Loucy (cell line): ENCODE data around the gene SMIM35.
A peak's percentile ranks its signal among the peaks of the same experiment; 100 is the strongest.

Experiments
- H2AFZ ChIP-seq: fragments of 200-600 bp; sonication (generic); 2 replicates; pipeline ENCODE4 v1.6.0; 2016; ENCODE audit warnings: antibody characterized with exemption, mild to moderate bottlenecking, low read length, moderate library complexity
- H3F3A ChIP-seq: fragments of 200-600 bp; 2 replicates; pipeline ENCODE4 v1.6.0; 2016; ENCODE audit warnings: antibody characterized with exemption, low read depth, mild to moderate bottlenecking
- H3K27me3 ChIP-seq: fragments of 200-600 bp; sonication (generic); 2 replicates; pipeline ENCODE4 v1.6.1; 2014; ENCODE audit warnings: low read length, mild to moderate bottlenecking; ENCODE audit not compliant: insufficient read depth, poor library complexity, severe bottlenecking
- H3K36me3 ChIP-seq: fragments of 200-600 bp; sonication (generic); 2 replicates; pipeline ENCODE4 v1.6.1; 2016; ENCODE audit warnings: low read length; ENCODE audit not compliant: insufficient read depth
- H3K4me1 ChIP-seq: fragments of 200-600 bp; sonication (generic); 2 replicates; pipeline ENCODE4 v1.5.1; 2014; ENCODE audit warnings: low read length, mild to moderate bottlenecking; ENCODE audit not compliant: insufficient read depth, poor library complexity, severe bottlenecking
- H3K4me2 ChIP-seq: fragments of 200-600 bp; sonication (generic); 2 replicates; pipeline ENCODE4 v1.6.0; 2014; ENCODE audit warnings: antibody characterized with exemption, low read length, low read depth, mild to moderate bottlenecking; ENCODE audit not compliant: poor library complexity, severe bottlenecking
- H3K4me3 ChIP-seq: fragments of 200-600 bp; sonication (generic); 2 replicates; pipeline ENCODE4 v1.5.1; 2014; ENCODE audit warnings: low read length, mild to moderate bottlenecking, mixed read lengths; ENCODE audit not compliant: poor library complexity, severe bottlenecking
- H3K79me2 ChIP-seq: fragments of 200-600 bp; sonication (generic); 2 replicates; pipeline ENCODE4 v1.6.1; 2014; ENCODE audit warnings: low read length; ENCODE audit not compliant: insufficient read depth
- H3K9ac ChIP-seq: fragments of 200-600 bp; sonication (generic); 2 replicates; pipeline ENCODE4 v1.6.0; 2014; ENCODE audit warnings: mild to moderate bottlenecking, low read depth, low read length, moderate library complexity; ENCODE audit not compliant: poor library complexity, severe bottlenecking
- H3K9me2 ChIP-seq: fragments of 200-600 bp; sonication (generic); replicated peaks from 2 replicates; pipeline ENCODE4 v1.6.1; 2016; ENCODE audit warnings: low read depth, low read length, mixed read lengths
- H3K9me3 ChIP-seq: fragments of 200-600 bp; sonication (generic); 2 replicates; pipeline ENCODE4 v1.6.1; 2014; ENCODE audit warnings: mild to moderate bottlenecking, antibody characterized with exemption, low read length, low read depth; ENCODE audit not compliant: insufficient read depth
- H4K20me1 ChIP-seq: fragments of 200-600 bp; sonication (generic); 2 replicates; pipeline ENCODE4 v1.6.0; 2014; ENCODE audit warnings: antibody characterized with exemption, low read length, mild to moderate bottlenecking; ENCODE audit not compliant: insufficient read depth, poor library complexity, severe bottlenecking
- EZH2phosphoT487 ChIP-seq: fragments of 200-600 bp; IDR thresholded peaks from 2 replicates; pipeline ENCODE4 v1.6.1; 2018; ENCODE audit warnings: antibody characterized with exemption, mild to moderate bottlenecking, moderate library complexity, borderline replicate concordance
- TF ChIP-seq, protein P1 (sequence below): fragments of 200-600 bp; sonication (generic); conservative IDR thresholded peaks from 2 replicates; pipeline ENCODE4 v1.5.1; 2014; ENCODE audit warnings: mild to moderate bottlenecking, antibody characterized with exemption, low read length

Gene SMIM35

DNA sequence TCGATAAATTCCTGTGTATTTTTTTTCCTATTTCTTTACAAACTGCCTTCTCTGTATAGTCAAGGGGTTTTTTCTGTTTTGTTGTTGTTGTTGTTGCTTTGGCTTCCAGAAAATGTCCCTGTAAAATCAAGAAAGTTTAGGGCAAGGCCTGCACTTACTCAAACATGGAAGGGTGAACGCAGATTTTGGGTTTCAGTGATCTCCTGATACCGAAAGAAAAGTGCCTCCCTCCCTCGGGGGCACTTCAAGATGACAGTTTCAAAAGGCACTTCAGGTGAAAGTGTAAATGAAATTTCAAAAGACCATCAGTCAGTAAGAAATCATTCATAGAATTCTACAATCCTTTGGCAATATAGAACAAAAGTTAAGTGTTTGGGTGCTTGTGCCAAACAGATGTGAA, 53.3 kb downstream of the SMIM35 start:
- Histone ChIP-seq H3F3A (no peaks in the 10 kb centered on the region), H3K4me2 (no peak overlapping the region), H3K9me3 (no peaks in the 10 kb centered on the region), H2AFZ (no peak overlapping the region), H3K4me1 (no peaks in the 10 kb centered on the region), H4K20me1 (no peaks in the 10 kb centered on the region), H3K79me2 (no peaks in the 10 kb centered on the region), H3K4me3 (no peak overlapping the region), H3K9ac (no peak overlapping the region), H3K36me3 (no peaks in the 10 kb centered on the region), H3K9me2 (no peaks in the 10 kb centered on the region), H3K27me3 (no peaks in the 10 kb centered on the region)
- no peak for TF ChIP-seq EZH2phosphoT487
- TF ChIP-seq, protein P1, sequence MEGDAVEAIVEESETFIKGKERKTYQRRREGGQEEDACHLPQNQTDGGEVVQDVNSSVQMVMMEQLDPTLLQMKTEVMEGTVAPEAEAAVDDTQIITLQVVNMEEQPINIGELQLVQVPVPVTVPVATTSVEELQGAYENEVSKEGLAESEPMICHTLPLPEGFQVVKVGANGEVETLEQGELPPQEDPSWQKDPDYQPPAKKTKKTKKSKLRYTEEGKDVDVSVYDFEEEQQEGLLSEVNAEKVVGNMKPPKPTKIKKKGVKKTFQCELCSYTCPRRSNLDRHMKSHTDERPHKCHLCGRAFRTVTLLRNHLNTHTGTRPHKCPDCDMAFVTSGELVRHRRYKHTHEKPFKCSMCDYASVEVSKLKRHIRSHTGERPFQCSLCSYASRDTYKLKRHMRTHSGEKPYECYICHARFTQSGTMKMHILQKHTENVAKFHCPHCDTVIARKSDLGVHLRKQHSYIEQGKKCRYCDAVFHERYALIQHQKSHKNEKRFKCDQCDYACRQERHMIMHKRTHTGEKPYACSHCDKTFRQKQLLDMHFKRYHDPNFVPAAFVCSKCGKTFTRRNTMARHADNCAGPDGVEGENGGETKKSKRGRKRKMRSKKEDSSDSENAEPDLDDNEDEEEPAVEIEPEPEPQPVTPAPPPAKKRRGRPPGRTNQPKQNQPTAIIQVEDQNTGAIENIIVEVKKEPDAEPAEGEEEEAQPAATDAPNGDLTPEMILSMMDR, result no peak

DNA sequence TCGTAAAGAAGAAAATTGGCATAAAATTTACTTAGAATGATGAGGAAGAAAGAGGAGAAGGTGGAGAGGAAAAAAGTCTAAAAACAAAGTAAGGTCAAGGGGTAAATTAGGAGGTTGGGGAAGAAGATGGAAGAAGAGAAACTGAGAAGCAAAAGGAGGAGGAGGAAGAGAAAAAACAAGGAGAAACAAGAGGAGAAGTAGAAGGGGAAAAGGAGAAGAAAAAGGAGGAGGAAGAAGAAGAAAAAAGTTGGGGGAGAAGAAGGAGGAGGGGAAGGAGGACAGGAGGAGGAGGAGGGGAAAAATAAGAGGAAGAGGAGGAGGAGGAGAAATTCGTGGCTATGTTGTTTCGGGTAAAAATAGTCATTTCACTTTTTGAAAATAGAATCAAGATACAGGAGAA, 58.1 kb downstream of the SMIM35 start:
- TF ChIP-seq EZH2phosphoT487, result no peak
- TF ChIP-seq, protein P1, result no peak
- no peaks in the 10 kb centered on the region for H3K9me3 ChIP-seq
- H3K36me3 ChIP-seq, result no peaks in the 10 kb centered on the region
- H3K4me3 ChIP-seq, result no peak overlapping the region
- H3K9ac ChIP-seq, result no peak overlapping the region
- H3K4me2 ChIP-seq, result no peak overlapping the region
- no peaks in the 10 kb centered on the region for H3K79me2 ChIP-seq
- H3K9me2 ChIP-seq, result no peaks in the 10 kb centered on the region
- no peaks in the 10 kb centered on the region for H4K20me1 ChIP-seq
- no peaks in the 10 kb centered on the region for H3K27me3 ChIP-seq
- no peaks in the 10 kb centered on the region for H3F3A ChIP-seq
- no peaks in the 10 kb centered on the region for H3K4me1 ChIP-seq
- no peak overlapping the region for H2AFZ ChIP-seq

DNA sequence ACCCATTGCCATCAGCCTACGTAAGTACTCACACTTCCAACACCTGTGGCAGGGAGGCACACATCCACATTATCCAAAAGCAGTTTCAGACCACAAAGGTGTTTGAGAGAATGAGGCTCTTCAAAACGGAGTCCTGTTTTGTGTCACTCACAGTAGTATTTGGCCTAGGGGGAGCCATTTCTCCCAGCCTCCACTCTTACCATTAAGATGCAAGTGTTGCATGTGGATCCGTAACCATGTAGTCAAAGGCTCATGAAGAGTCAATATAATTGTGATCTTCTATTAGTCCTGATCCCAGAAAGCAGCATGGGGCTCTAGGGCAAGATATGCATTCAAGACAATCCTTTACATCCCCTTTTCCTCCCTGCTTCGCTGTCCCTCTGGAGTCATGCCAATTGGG, 59.1 kb downstream of the SMIM35 start:
- Histone ChIP-seq H3K27me3 (no peaks in the 10 kb centered on the region), H3K79me2 (no peaks in the 10 kb centered on the region), H3K4me1 (no peaks in the 10 kb centered on the region), H3K9me3 (no peaks in the 10 kb centered on the region), H4K20me1 (no peaks in the 10 kb centered on the region), H3K4me3 (no peak overlapping the region), H3F3A (no peaks in the 10 kb centered on the region), H3K36me3 (no peaks in the 10 kb centered on the region), H3K4me2 (no peak overlapping the region), H2AFZ (no peak overlapping the region), H3K9me2 (no peaks in the 10 kb centered on the region), H3K9ac (no peak overlapping the region)
- TF ChIP-seq, protein P1, result peak; percentile 31; the same call in 1 of the 2 replicates
- no peak for TF ChIP-seq EZH2phosphoT487
